ENCODE measurements around the gene EAF1.

GRCh38 chr3:15431256-15431837 lies 3.9 kb downstream of the EAF1 start:
- no peak for TF ChIP-seq EZH2phosphoT487 (IDR thresholded peaks at IDR 0.05; ENCODE audit: insufficient read depth, low read depth)
- TF ChIP-seq EZH2 (IDR thresholded peaks at IDR 0.05; ENCODE audit: insufficient read depth, poor library complexity, severe bottlenecking): no peak

Data from GM23248 (cell line).